ENCODE measurements around the gene PATJ. TPM values are rescaled to one million over a fixed set of nuclear protein-coding genes. Genes with fewer than 3 reads are reported as not detected.

PATJ gene
- total RNA-seq, 1 experiment from 2014 or later = 57.9 TPM

GRCh38 chr1:61930116-61930645 is 187.9 kb downstream of the PATJ start (continued):
- TF ChIP-seq AFF4 (CRISPR knock-in tag; IDR thresholded peaks at IDR 0.05; ENCODE audit: borderline replicate concordance) = no peak

GRCh38 chr1:61931587-61932279 is 189.5 kb downstream of the PATJ start:
- Mint-ChIP-seq H3K4me1 (peaks cover 16% of the 10 kb centered on the region), H3K4me3 (no peak overlapping the region), H3K9me3 (no peaks in the 10 kb centered on the region), H3K27ac (no peak overlapping the region), H3K27me3 (ENCODE audit: low read depth) (no peaks in the 10 kb centered on the region), H3K36me3 (peaks cover 9% of the 10 kb centered on the region)
- TF ChIP-seq NFATC4 (CRISPR knock-in tag; IDR thresholded peaks at IDR 0.05) (no peak), JAZF1 (CRISPR knock-in tag; IDR thresholded peaks at IDR 0.05) (no peak), ZNF671 (CRISPR knock-in tag; IDR thresholded peaks at IDR 0.05) (no peak), PREB (CRISPR knock-in tag; IDR thresholded peaks at IDR 0.05; ENCODE audit: borderline replicate concordance) (no peak), OVOL2 (CRISPR knock-in tag; IDR thresholded peaks at IDR 0.05; ENCODE audit: borderline replicate concordance) (no peak), MYBL2 (CRISPR knock-in tag; IDR thresholded peaks at IDR 0.05) (no peak), ARID4B (CRISPR knock-in tag; IDR thresholded peaks at IDR 0.05; ENCODE audit: borderline replicate concordance) (no peak), ESRRA (CRISPR knock-in tag; IDR thresholded peaks at IDR 0.05; ENCODE audit: borderline replicate concordance) (no peak), ERG (CRISPR knock-in tag; IDR thresholded peaks at IDR 0.05) (no peak), ELF4 (CRISPR knock-in tag; IDR thresholded peaks at IDR 0.05; ENCODE audit: low read depth) (no peak), NFYB (CRISPR knock-in tag; conservative IDR thresholded peaks at IDR 0.05; ENCODE audit: low read depth) (no peak), SOX15 (CRISPR knock-in tag; IDR thresholded peaks at IDR 0.05) (no peak), ZNF281 (CRISPR knock-in tag; IDR thresholded peaks at IDR 0.05) (no peak), ZNF121 (CRISPR knock-in tag; IDR thresholded peaks at IDR 0.05) (no peak)
- no peak for ATAC-seq
- ChIA-PET POLR2A (no interaction called here), CTCF (no interaction called here)
- no peak for DNase-seq (ENCODE audit: low spot score)

All from WTC11 (cell line).